Activated naive CD8-positive, alpha-beta T cell (primary cell): ENCODE data around the gene MBD6.
A peak's percentile ranks its signal among the peaks of the same experiment; 100 is the strongest.

Source experiments
- H3K27ac Mint-ChIP-seq: one replicate; pipeline ENCODE4 v1.8.0; 2021; ENCODE audit warnings: mixed read lengths
- H3K27me3 Mint-ChIP-seq: one replicate; pipeline ENCODE4 v1.8.0; 2021; ENCODE audit warnings: mixed read lengths
- H3K36me3 Mint-ChIP-seq: one replicate; pipeline ENCODE4 v1.8.0; 2021; ENCODE audit warnings: mixed read lengths
- H3K4me1 Mint-ChIP-seq: one replicate; pipeline ENCODE4 v1.8.0; 2021; ENCODE audit warnings: low read depth, mixed read lengths
- H3K4me3 Mint-ChIP-seq: one replicate; pipeline ENCODE4 v1.8.0; 2021; ENCODE audit warnings: mild to moderate bottlenecking, mixed read lengths
- H3K9me3 Mint-ChIP-seq: one replicate; pipeline ENCODE4 v1.8.0; 2021; ENCODE audit warnings: low read depth, mixed read lengths

The MBD6 gene

DNA sequence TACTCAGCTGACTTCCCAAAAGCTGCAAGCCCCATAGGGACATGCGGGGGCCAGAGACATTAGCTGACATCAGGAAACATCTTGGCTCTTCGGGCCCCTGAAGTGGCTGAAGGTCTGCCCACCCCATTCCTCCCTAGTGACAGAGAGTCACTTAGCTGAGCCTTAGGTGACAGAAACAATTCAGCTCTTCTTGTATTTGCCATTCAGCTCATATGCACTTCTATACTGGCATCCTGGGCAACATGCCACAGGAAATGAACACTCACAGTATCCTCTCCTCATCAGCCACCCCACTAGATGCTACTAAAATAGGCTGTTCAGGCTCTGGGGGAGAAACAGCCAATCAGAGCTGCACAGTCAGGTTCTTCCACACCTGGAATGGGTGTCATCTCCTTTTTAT is 21.0 kb downstream of the MBD6 start:
- no peaks in the 10 kb centered on the region for H3K9me3 Mint-ChIP-seq
- peaks cover 33% of the 10 kb centered on the region for H3K4me1 Mint-ChIP-seq
- H3K36me3 Mint-ChIP-seq = peaks cover 4% of the 10 kb centered on the region
- peak overlapping the region; percentile 22 for H3K27ac Mint-ChIP-seq
- no peaks in the 10 kb centered on the region for H3K27me3 Mint-ChIP-seq
- H3K4me3 Mint-ChIP-seq = no peak overlapping the region

DNA sequence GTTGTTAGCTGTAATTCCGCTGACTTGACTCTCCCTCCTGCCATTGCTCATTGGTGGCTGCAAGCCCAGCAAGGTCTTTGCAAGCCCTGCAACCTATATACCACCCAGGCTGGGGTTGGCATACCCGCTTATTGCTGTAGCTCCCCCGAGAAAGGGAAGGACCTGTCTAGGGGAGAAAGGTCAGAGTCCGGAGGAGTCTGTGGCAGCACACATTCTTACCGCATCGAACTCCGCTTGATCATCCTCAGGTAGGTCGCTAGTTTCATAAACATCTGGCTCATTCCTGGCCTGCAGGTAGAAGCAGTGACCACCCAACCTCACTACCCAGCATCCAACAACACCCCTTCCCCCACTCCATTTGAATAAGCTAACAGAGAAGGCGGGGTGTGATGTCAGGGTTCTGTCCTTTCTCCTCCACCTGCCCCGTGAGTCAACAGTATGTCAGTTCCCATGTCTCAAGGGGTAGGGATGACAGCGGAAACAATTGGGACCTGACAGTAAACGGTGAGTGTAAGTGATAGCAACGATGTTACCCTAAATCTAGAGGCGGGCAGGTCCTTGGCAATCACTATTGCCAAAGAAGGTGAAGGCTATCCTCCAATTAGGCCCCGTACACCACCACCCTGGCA is 23.3 kb downstream of the MBD6 start:
- peaks cover 43% of the 10 kb centered on the region for H3K4me1 Mint-ChIP-seq
- no peaks in the 10 kb centered on the region for H3K9me3 Mint-ChIP-seq
- no peaks in the 10 kb centered on the region for H3K27me3 Mint-ChIP-seq
- peak overlapping the region; percentile 98 for H3K4me3 Mint-ChIP-seq
- H3K36me3 Mint-ChIP-seq = peaks cover 2% of the 10 kb centered on the region
- H3K27ac Mint-ChIP-seq = peak overlapping the region; percentile 97

DNA sequence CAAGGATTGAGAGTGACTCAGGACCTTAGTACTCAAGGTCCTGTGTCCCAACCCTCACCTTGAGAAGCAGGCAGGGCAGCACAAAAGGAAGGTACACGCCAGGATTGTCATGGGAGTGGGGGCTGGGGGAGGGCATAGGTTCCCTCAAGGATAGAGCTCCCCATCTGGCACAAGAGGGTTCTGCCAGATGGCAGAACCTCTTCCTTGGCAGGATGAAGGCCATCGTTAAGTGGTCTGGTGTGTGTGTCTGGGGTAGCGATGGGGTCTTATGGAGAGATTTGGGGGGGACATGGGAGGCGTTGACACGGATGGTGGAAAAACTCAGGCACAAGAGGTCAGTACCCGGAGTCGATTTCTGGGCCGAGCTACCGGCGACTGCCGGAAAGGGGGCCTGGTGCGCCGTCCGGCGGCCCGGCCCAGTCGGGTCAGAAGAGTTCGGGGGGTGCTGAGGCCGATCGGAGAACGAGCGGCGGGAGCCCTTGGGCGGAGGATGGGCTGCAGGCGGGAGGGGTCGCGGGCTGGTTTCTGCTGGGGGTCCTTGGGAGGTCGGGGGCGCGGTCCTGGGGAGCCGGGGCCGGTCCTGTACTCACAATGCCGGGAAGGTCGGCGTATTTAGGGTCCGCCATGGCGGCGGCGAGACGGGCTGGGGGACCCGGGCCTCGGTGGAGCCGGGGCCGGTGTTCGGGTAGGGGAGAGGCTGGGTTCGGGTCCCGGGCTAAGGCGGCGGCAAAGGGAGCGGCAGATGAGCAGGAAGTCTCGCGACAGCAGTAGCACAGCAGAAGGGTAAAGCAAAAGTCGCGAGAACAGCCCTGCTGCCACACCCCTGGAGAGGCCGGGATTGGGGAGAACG is 24.0 kb downstream of the MBD6 start, which contains the start of gene DCTN2:
Gene DCTN2 (minus strand): TSS at position 755 of the 850 bp plus-strand sequence. CDS start 129 bp downstream, at position 626.
- Mint-ChIP-seq H3K4me1 (peaks cover 44% of the 10 kb centered on the region), H3K4me3 (peak within 1 kb of the TSS; percentile 98), H3K9me3 (no peaks in the 10 kb centered on the region), H3K27me3 (no peaks in the 10 kb centered on the region), H3K27ac (peak within 1 kb of the TSS; percentile 97), H3K36me3 (peaks cover 2% of the 10 kb centered on the region)

DNA sequence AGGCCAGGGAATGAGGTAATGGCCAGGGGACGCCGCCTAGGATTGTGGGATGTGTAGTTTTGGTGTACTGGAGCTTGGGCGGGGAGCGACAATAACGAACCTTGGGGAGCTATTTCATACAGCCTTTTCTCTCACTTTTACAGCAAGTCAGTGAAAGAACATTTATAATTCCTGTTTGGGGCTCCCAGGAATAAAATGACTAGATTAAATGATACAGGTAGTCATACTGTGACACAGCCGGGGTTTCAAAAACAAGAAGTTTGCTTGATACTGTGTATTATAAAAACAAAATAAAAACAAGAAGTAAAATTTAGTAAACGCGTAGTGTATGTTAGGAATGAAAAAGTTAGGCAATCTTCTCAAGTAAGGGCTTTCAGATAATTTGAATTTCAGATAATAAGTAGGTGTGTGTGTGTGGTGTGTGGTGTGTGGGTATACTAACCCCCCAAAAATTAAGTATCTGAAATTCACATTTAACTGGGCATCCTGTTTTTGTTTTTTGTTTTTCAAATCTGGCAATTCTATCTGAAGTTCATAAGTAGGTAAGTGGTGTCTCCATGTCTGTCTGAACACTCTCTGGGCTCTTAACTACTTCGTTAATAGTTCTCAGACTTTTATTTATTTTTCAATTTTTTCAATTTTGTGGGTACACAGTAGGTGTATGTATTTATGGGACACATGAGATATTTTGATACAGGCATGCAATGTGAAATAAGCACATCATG is 24.8 kb downstream of the MBD6 start:
- peaks cover 2% of the 10 kb centered on the region for H3K36me3 Mint-ChIP-seq
- H3K27me3 Mint-ChIP-seq = no peaks in the 10 kb centered on the region
- peak overlapping the region; percentile 97 for H3K27ac Mint-ChIP-seq
- H3K4me1 Mint-ChIP-seq = peaks cover 44% of the 10 kb centered on the region
- H3K9me3 Mint-ChIP-seq = no peaks in the 10 kb centered on the region
- H3K4me3 Mint-ChIP-seq = peak overlapping the region; percentile 98

DNA sequence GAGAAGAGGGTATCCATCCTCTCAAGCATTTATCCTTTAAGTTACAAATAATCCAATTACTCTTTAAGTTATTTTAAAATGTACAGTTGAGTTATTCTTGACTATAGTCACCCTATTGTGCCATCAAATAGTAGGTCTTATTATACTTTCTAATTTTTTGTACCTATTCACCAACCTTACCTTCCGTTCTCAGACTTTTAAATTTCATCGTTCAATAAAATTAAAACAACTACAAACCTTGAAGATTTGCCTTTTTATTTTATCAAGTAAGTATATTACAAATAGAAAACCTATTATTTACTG is 25.3 kb downstream of the MBD6 start:
- Mint-ChIP-seq H3K36me3 (peaks cover 2% of the 10 kb centered on the region), H3K27me3 (no peaks in the 10 kb centered on the region), H3K27ac (no peak overlapping the region), H3K4me3 (peak overlapping the region; percentile 98), H3K4me1 (peaks cover 44% of the 10 kb centered on the region), H3K9me3 (no peaks in the 10 kb centered on the region)

DNA sequence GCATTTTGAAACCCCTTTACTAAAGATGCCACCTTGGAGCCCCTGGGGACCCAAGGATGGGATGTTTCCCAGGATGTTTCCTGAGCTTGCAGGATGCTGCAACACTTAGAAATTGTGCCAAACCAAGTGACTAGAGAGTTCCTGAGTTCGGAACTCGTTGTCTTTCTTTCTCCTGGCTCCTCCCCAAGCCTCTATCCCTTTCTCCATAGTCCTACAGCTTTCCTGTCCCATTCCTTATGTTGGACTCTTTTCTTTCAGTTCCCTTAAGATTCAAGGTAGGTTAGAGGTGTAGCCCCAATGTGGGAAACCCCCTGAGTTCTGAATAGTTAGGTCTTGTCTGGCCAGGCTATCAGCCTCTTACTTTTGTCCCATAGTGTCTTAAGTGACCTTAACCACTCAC is 25.9 kb downstream of the MBD6 start:
- Mint-ChIP-seq H3K9me3 (no peaks in the 10 kb centered on the region), H3K4me1 (peaks cover 41% of the 10 kb centered on the region), H3K27ac (no peak overlapping the region), H3K27me3 (no peaks in the 10 kb centered on the region), H3K36me3 (peaks cover 2% of the 10 kb centered on the region), H3K4me3 (peak overlapping the region; percentile 79)

DNA sequence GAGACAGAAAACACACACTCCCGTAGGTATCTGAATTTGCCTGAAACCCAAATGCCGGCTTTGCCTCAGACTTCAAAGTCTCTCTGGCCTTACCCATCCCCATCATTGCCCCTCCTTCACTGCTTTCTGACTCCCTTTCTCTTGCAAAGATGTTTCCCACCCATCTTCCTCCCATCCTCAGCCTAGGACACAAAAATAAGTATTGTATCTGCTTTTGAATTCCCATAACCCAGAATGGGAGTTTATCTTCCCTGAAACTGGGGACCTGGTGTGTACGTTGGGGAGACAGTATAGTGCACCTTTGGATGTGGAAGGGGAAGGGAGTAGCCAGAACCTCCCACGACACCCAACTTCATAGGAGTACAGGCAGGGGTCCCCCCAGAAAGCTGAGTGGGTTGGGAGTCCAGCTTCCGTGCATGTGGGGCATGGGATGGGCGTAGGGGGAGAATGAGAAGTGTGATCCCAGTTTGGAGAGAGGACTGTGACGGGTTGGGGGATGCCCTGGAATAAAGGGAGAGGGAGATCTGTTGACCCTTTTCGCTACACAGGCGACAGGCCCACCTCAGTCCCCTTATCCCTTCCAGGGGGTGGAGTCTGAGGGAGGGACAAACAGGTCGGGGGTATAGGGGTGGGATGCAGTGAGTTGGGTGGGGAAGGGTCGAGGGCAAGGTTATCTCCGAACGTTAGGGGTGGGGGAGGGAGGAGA is 26.7 kb downstream of the MBD6 start:
- Mint-ChIP-seq H3K9me3 (no peaks in the 10 kb centered on the region), H3K36me3 (peaks cover 2% of the 10 kb centered on the region), H3K27ac (no peak overlapping the region), H3K4me1 (peaks cover 35% of the 10 kb centered on the region), H3K4me3 (peak overlapping the region; percentile 79), H3K27me3 (no peaks in the 10 kb centered on the region)

DNA sequence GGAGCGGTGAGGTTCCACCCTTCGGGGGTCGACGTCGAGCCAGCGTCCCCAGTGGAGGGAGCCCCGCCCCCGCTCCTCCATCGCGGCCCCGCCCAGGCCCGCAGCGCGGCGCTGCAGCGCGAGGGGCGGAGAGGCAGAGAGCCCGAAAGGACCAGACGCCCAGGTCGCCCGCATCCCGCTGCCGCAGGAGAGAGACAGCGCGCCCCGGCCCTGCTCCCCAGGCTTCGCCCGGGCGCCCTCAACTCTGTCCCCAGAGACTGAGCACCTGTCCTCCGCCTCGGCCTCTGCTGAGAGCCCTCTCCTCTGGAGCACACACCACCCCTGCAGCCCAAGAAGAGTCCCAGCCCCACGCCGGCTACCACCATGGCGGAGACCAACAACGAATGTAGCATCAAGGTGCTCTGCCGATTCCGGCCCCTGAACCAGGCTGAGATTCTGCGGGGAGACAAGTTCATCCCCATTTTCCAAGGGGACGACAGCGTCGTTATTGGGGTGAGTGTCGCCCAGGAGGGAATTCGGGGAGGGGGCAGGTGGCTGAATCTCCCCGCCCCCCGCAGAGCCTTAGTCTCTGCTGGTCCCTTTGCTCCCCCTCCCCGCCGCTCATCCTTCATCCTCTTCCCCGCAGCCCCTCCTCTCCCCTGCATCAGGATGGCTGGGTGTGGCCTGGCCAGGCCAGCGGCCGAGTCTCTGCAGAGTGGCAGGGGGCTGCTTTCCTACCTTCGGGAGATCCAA is 27.5 kb downstream of the MBD6 start, which contains the start of gene KIF5A:
Gene KIF5A (plus strand): TSS at position 136 of the 732 bp plus-strand sequence. CDS start 228 bp downstream, at position 364.
- H3K27ac Mint-ChIP-seq = peak within 1 kb of the TSS; percentile 29
- peak within 1 kb of the TSS; percentile 79 for H3K4me3 Mint-ChIP-seq
- H3K36me3 Mint-ChIP-seq = peaks cover 2% of the 10 kb centered on the region
- no peaks in the 10 kb centered on the region for H3K27me3 Mint-ChIP-seq
- H3K9me3 Mint-ChIP-seq = no peaks in the 10 kb centered on the region
- peaks cover 32% of the 10 kb centered on the region for H3K4me1 Mint-ChIP-seq

DNA sequence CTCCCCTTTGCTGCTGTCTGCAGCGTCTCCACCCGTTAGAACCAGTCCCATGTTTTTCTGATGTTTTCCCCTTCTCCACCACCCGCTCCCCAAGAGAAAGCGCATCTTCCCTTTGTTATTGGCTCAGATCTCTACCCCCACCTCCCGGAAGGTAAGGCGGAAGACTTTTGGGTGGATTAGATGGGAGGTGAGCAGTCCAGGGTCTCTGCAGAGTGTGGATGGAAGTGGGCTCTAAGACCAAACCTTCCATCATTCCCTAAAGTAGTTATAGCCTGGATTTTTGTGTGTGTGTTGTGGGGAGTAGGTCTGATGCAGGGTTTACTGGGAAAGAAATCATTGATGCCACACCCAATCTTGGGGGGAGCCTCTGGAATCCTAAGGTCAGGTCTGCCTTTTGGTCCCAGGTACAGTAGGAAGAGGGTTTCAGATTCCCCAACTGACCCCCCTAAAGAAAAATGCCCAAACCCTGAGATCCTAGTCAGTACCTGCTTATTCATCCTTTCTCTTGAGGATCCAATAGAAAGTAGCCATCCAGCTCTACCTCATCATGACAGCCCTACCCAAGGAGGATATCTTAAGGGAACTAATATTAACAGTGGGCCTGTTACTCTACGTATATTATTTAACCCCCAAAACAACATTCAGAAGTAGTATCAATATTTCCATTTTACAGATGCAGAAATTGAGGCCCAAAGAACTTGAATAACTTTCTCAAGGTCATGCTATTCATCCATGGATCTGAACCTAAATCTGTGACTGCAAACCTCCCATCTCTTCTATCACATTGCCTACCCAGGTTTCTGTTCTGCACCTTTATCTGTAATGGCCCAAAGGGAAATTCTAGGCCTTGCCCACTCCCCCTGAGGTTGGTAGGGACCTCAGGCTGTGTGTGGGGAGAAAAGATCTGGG is 28.3 kb downstream of the MBD6 start:
- H3K27ac Mint-ChIP-seq = peak overlapping the region; percentile 29
- H3K4me3 Mint-ChIP-seq = peak overlapping the region; percentile 77
- no peaks in the 10 kb centered on the region for H3K27me3 Mint-ChIP-seq

DNA sequence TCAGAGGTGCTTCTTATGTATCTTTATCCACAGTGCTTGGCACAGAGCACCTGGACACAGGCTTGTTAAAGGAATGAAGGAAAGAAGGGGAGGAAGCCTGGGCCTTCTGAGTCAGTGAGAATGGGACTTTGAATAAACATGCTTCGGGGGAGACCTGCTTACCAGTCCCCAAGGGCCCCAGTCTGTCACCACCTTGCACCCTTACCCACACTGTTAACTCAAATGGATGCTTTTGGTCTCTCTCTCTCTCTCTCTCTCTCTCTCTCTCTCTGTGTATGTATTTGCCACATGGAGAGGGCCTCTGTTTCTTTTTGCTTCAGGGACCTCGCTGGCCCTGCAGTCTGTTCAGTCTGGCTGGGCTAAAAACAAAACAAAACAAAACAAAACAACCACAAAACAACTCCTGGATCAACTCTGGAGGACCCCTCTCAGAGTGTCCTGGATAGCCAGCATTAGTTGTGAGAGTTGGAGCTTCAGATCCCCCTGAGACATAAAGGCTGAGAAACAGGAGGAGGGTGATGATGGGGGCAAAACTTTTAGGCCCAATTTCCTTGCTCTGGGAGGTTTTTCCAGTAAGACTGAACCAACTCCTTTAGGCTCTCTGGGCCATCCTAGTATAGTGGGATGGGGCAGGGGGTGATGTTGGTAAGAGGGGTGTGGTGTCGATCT is 29.1 kb downstream of the MBD6 start:
- Mint-ChIP-seq H3K4me3 (peak overlapping the region; percentile 77), H3K27me3 (no peaks in the 10 kb centered on the region), H3K9me3 (no peaks in the 10 kb centered on the region), H3K36me3 (no peaks in the 10 kb centered on the region), H3K4me1 (peaks cover 19% of the 10 kb centered on the region), H3K27ac (no peak overlapping the region)

More for the DNA sequence above, 28.3 kb downstream of the MBD6 start:
- peaks cover 2% of the 10 kb centered on the region for H3K36me3 Mint-ChIP-seq
- H3K9me3 Mint-ChIP-seq = no peaks in the 10 kb centered on the region
- peaks cover 24% of the 10 kb centered on the region for H3K4me1 Mint-ChIP-seq

DNA sequence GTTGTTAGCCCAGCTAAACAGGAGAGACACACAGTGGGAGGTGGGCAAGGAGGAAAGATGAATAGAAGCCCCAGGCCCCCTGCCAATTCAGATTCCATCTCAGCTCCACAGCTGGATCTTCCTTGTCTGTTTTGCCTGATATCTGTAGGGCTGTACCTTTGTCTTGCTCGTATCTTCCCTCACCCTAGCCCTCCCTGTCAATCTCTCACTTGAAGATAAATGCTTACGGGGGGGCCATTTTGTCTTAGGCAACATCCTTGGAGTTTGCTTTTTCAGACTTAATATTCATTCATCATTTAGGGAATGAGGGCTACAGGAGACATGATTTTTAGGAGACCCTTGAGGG is 29.7 kb downstream of the MBD6 start:
- no peaks in the 10 kb centered on the region for H3K36me3 Mint-ChIP-seq
- H3K4me1 Mint-ChIP-seq = peaks cover 17% of the 10 kb centered on the region
- no peaks in the 10 kb centered on the region for H3K27me3 Mint-ChIP-seq
- H3K4me3 Mint-ChIP-seq = no peak overlapping the region
- no peak overlapping the region for H3K27ac Mint-ChIP-seq
- no peaks in the 10 kb centered on the region for H3K9me3 Mint-ChIP-seq

DNA sequence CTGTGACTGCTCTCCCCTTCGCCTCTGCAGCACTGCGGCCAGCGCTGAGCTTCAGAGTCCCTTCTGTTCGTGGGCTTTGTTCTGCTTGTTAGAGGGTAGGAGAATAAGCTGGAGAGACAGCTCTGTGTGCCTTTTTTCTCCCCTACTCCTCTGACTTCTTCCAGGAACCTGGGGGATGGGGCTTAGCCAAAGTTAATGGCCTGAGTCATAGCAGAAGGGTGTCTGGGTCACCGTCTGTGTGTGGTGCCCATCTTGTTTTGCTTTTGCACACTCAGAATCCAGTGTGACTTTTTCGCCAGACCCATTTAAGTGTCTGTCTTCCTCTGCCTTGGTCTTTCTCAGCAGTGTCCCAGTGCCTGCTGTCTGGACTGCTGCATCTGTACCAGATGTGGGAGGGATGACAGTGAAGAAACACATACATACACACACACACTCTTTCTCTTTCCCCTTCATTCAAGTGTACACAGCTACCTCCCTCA is 30.2 kb downstream of the MBD6 start:
- no peak overlapping the region for H3K27ac Mint-ChIP-seq
- peaks cover 11% of the 10 kb centered on the region for H3K4me1 Mint-ChIP-seq
- H3K27me3 Mint-ChIP-seq = no peaks in the 10 kb centered on the region

More for the DNA sequence above, 30.2 kb downstream of the MBD6 start:
- Mint-ChIP-seq H3K9me3 (no peaks in the 10 kb centered on the region), H3K36me3 (no peaks in the 10 kb centered on the region), H3K4me3 (no peak overlapping the region)
